HEK293T (cell line): ENCODE data around the gene CYS1.

ENCODE experiments used
- CTCF ChIA-PET: fragments of 350-600 bp; formaldehyde crosslinking; extraction: SDS; loops from one replicate; lab custom pipeline; 2021; ENCODE audit warnings: antibody characterized with exemption, inconsistent platforms; lab: Yijun Ruan, JAX
- POLR2A ChIA-PET: fragments of 350-600 bp; formaldehyde crosslinking; extraction: SDS; loops from one replicate; lab custom pipeline; 2020; ENCODE audit warnings: antibody characterized with exemption, inconsistent platforms; lab: Yijun Ruan, JAX
- DNase-seq: peaks from one replicate; pipeline ENCODE4 v3.0.0; 2012; ENCODE audit warnings: mixed read lengths; ENCODE audit errors: extremely low spot score
- ARNT ChIP-seq: fragments of 450-650 bp; IDR thresholded peaks from 2 replicates; pipeline ENCODE4 v1.6.1; 2017; ENCODE audit warnings: mild to moderate bottlenecking
- BHLHE40 ChIP-seq: fragments of 450-650 bp; IDR thresholded peaks from 2 replicates; pipeline ENCODE4 v1.6.1; 2016; ENCODE audit warnings: mild to moderate bottlenecking, moderate library complexity, borderline replicate concordance
- CTBP1 ChIP-seq: fragments of 450-650 bp; IDR thresholded peaks from 2 replicates; pipeline ENCODE4 v1.6.1; 2016; ENCODE audit warnings: borderline replicate concordance
- ELF4 ChIP-seq: fragments of 450-650 bp; IDR thresholded peaks from 2 replicates; pipeline ENCODE4 v1.6.1; 2017; ENCODE audit warnings: antibody characterized with exemption
- FOXA1 ChIP-seq: fragments of 450-650 bp; IDR thresholded peaks from 2 replicates; pipeline ENCODE4 v1.6.1; 2016; ENCODE audit warnings: mild to moderate bottlenecking
- FOXK2 ChIP-seq: fragments of 450-650 bp; IDR thresholded peaks from 2 replicates; pipeline ENCODE4 v1.6.1; 2016; ENCODE audit warnings: mild to moderate bottlenecking
- FOXM1 ChIP-seq: fragments of 450-650 bp; IDR thresholded peaks from 2 replicates; pipeline ENCODE4 v1.6.1; 2017; ENCODE audit warnings: mild to moderate bottlenecking, borderline replicate concordance
- HDGF ChIP-seq: fragments of 450-650 bp; IDR thresholded peaks from 2 replicates; pipeline ENCODE4 v1.6.1; 2017; ENCODE audit warnings: antibody characterized with exemption, borderline replicate concordance
- L3MBTL2 ChIP-seq: fragments of 450-650 bp; conservative IDR thresholded peaks from 2 replicates; pipeline ENCODE4 v1.6.1; 2016; ENCODE audit warnings: mild to moderate bottlenecking
- LEF1 ChIP-seq: fragments of 450-650 bp; IDR thresholded peaks from 2 replicates; pipeline ENCODE4 v1.6.1; 2017; ENCODE audit warnings: mild to moderate bottlenecking, borderline replicate concordance
- NFRKB ChIP-seq: fragments of 450-650 bp; IDR thresholded peaks from 2 replicates; pipeline ENCODE4 v1.6.1; 2016; ENCODE audit warnings: mild to moderate bottlenecking, moderate library complexity
- SP1 ChIP-seq: fragments of 450-650 bp; IDR thresholded peaks from 2 replicates; pipeline ENCODE4 v1.6.1; 2017
- SUZ12 ChIP-seq: fragments of 450-650 bp; IDR thresholded peaks from 2 replicates; pipeline ENCODE4 v1.6.1; 2016; ENCODE audit warnings: mild to moderate bottlenecking
- TARDBP ChIP-seq: fragments of 450-650 bp; IDR thresholded peaks from 2 replicates; pipeline ENCODE4 v1.6.1; 2016
- ZNF384 ChIP-seq: fragments of 450-650 bp; IDR thresholded peaks from 2 replicates; pipeline ENCODE4 v1.6.1; 2016
- TF ChIP-seq, protein P1 (sequence below): fragments of 450-650 bp; IDR thresholded peaks from 2 replicates; pipeline ENCODE4 v1.6.1; 2016

CYS1 gene

DNA sequence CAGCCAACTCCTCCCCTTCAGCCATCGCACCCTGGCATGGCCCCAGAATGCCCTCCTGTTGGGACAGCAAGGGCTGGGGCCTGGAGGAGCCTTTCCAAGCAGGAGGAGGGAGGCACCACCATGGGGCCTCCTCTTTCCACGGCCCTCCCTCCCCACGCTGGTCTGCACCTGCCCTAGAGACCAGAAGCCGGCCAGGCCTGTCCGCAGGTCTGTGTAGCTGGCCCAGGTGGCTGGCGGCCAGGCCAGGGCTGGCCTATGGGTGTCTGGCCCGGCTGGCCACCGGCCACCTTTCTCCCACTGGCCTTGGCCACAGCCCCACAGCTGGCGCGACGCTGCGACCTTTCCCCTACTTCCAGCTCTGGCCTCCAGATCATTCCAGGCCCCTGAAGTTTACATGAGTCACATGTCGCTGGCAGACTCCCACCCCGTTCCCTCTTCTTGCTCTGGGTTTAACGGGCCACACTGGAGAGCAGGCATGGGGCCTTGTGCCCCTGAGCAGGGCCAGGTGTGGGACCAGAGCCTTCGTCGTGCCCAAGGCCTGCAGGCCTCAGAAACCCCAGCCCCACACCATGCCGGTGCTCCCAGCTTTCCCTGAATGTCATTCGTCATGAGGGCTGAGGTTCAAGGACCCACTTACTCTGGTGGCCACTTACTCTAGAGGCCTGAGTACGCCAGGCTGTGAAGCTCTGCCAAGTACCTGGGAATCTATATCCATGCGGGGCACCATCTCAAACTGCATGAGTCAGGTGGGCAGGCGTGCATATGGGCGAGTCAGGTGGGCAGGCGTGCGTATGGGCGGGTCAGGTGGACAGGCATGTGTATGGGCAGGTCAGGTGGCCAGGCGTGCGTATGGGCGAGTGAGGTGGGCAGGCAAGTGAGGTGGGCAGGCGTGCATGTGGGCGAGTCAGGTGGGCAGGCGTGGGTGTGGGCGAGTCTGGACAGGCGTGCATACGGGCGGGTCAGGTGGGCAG, 70.1 kb downstream of the CYS1 start:
- POLR2A ChIA-PET: no interaction called here
- CTCF ChIA-PET: no interaction called here
- DNase-seq: no peak
- no peak for TF ChIP-seq SUZ12
- no peak for TF ChIP-seq TARDBP
- no peak for TF ChIP-seq FOXM1
- TF ChIP-seq LEF1: no peak
- no peak for TF ChIP-seq FOXA1
- TF ChIP-seq FOXK2: no peak
- no peak for TF ChIP-seq L3MBTL2
- no peak for TF ChIP-seq ELF4
- TF ChIP-seq, protein P1, sequence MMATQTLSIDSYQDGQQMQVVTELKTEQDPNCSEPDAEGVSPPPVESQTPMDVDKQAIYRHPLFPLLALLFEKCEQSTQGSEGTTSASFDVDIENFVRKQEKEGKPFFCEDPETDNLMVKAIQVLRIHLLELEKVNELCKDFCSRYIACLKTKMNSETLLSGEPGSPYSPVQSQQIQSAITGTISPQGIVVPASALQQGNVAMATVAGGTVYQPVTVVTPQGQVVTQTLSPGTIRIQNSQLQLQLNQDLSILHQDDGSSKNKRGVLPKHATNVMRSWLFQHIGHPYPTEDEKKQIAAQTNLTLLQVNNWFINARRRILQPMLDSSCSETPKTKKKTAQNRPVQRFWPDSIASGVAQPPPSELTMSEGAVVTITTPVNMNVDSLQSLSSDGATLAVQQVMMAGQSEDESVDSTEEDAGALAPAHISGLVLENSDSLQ: no peak
- TF ChIP-seq ZNF384: no peak
- TF ChIP-seq HDGF: no peak
- TF ChIP-seq BHLHE40: no peak
- no peak for TF ChIP-seq ARNT
- no peak for TF ChIP-seq NFRKB
- TF ChIP-seq CTBP1: no peak
- no peak for TF ChIP-seq SP1

DNA sequence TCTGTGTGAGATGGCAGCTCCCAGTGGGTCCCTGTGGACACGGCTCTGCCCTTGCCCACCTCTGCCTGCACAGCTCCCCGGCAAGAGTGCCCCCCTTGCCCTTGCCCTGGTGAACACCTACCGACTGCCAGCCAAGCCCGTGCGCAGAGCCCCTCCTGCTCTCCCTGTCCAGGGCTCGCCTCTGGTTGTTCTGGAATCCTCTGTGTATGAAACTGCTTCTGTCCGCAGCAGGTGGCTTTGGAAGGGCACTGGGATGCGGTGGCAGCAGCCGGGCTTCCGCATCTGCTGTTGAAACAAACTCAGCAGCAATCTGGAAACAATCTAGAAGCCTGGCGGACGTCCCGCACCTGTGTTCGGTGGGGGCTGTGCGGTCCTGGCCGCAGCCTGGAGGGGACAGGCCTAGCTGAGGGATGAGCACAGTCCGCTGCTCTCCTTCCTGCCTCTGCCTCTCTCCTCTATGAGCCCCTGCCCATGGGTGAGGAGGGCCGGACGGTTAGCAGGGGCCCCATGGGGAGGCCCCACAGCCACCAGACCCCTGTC, 70.9 kb downstream of the CYS1 start:
- ChIA-PET CTCF (interaction anchor here (0.5 to 1.3 kb wide), 2 partner anchors 16 to 25 kb away, joined by 4 to 5 read pairs; no protein-coding TSS in a partner anchor), POLR2A (interaction anchor here (1.2 kb wide), 1 partner anchor 166 kb away, joined by 3 read pairs; the partner anchor contains the start of gene TAF1B)
- TF ChIP-seq, protein P1: no peak
- TF ChIP-seq FOXM1: no peak
- TF ChIP-seq BHLHE40: no peak
- TF ChIP-seq ELF4: no peak
- no peak for DNase-seq

DNA sequence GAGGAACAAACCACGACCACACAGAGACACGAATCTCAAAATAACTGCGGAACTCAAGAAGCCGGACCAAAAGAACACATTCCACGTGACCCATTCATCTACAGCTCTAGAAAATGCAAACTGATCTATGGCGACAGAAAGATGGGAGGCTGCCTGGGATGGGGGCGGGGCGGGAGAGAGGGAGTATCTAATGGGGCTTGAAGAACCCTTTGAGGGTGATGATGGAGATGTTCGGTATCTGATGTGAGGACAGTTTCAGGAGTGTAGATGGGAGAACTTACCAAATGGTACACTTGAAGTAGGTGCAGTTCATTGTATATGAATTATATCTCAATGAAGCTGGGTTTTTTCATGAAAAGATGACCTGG, 71.4 kb downstream of the CYS1 start:
- TF ChIP-seq HDGF (no peak), SP1 (no peak), TARDBP (no peak), FOXK2 (no peak), ARNT (no peak), BHLHE40 (no peak), SUZ12 (no peak), CTBP1 (no peak), LEF1 (no peak), FOXA1 (no peak), ELF4 (no peak), ZNF384 (no peak), FOXM1 (no peak)
- TF ChIP-seq, protein P1: no peak
- POLR2A ChIA-PET: interaction anchor here (1.2 kb wide), 1 partner anchor 166 kb away, joined by 3 read pairs; the partner anchor contains the start of gene TAF1B
- CTCF ChIA-PET: interaction anchor here (0.5 to 1.3 kb wide), 2 partner anchors 17 to 25 kb away, joined by 4 to 5 read pairs; no protein-coding TSS in a partner anchor
- DNase-seq: no peak

DNA sequence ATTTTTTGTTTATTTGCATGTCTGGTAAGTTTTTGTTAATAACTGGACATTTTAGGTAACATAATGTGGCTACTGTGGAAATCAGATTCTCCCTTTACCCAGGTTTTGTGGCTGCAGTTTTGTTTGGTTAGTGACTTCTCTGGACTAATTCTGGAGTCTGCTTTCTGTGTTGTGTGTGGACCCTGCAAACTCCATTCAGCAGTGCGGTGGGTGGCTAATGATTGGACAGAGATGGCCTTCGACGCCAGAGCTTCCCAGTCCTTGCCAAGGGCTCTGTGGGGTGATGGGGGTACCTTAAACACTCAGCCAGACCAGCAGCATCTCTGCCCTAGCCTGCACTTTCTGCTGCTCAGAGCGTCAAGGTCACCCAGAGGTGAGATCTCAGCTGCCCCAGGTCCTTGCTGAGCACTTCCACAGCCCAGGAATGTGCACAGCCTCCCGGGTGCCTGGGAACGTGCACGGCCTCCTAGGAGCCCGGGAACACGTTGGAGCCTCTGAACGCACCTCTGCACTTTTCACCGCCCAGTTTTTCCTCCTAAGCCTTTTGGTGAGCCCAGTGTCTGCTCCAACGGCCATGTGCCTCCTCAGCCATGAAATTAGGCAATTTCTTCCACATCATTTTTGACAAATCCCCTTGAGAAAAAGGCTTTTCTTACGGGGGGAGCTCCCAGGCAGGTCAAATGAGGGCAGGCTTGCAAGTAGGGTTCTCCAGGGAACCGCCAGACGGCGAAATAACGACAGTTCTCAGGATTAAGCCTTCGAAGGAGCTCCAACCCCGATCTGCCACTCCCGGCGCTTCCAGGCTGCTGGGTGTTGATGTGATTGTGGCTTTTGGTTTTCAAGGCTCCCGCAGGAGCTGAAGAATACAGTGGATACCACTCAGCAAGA, 72.0 kb downstream of the CYS1 start:
- no peak for TF ChIP-seq NFRKB
- no peak for TF ChIP-seq ARNT
- no peak for TF ChIP-seq SUZ12
- no peak for DNase-seq
- ChIA-PET CTCF (interaction anchor here (1.3 kb wide), 1 partner anchor 24 kb away, joined by 4 read pairs; no protein-coding TSS in a partner anchor), POLR2A (interaction anchor here (1.2 kb wide), 1 partner anchor 165 kb away, joined by 3 read pairs; the partner anchor contains the start of gene TAF1B)

DNA sequence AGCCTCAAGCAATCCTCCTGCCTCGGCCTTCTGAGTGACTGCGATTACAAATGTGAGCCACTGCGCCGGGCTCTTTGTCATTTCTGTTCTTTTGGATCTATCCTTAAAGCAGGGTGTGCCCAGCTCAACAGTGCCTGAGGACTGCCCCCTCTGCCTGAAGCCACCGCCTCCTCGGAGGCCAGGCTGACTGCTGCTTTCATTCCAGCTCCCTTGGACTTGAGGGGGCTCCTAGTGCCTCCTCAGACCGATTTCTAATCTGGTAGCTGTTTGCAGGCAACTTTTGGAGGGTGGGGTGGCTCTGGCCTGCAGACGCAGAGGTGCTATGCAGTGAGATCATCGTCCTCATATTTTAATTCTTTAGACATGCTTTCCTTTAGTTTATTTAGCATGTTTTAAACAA, 72.8 kb downstream of the CYS1 start:
- ChIA-PET CTCF (no interaction called here), POLR2A (no interaction called here)
- no peak for DNase-seq
- TF ChIP-seq ELF4 (no peak), L3MBTL2 (no peak), BHLHE40 (no peak), FOXM1 (no peak), NFRKB (no peak)
- TF ChIP-seq, protein P1: no peak
